H1 (cell line): ENCODE measurements around the gene SV2B. TPM values are rescaled to one million over a fixed set of nuclear protein-coding genes. Genes with fewer than 3 reads are reported as not detected.

Experiments used
- CTCF ChIA-PET: fragments of 300-600 bp; sonication (Branson Sonifier 250); formaldehyde crosslinking; loops from one replicate; lab custom pipeline; 2021; ENCODE audit not compliant: partially characterized antibody; lab: Charles Lee
- POLR2A ChIA-PET: fragments of 300-600 bp; sonication (Branson Sonifier 250); formaldehyde crosslinking; loops from one replicate; lab custom pipeline; 2021; ENCODE audit warnings: inconsistent platforms; ENCODE audit not compliant: partially characterized antibody; lab: Charles Lee
- DNase-seq, 2 experiments: peaks; one replicate each; pipeline versions ENCODE4 v3.0.0 to v3.0.0-alpha.2; 2010 to 2022; ENCODE audit warnings: low spot score in 2 of 2, low read depth in 1 of 2, mixed read lengths in 1 of 2
- FAIRE-seq: peaks from 2 replicates; lab custom pipeline; 2011; peaks lifted over from hg19 to GRCh38; lab: Jason Lieb, UNC
- H2AFZ ChIP-seq: 2 replicates; pipeline ENCODE4 v1.8.1; 2012; ENCODE audit warnings: low read length, inconsistent platforms
- H2AK5ac ChIP-seq: 2 replicates; pipeline ENCODE4 v1.6.1; 2013; ENCODE audit warnings: low read depth, low read length
- H2BK120ac ChIP-seq: replicated peaks from 2 replicates; pipeline ENCODE3; 2013; ENCODE audit warnings: low read depth, low read length, inconsistent platforms
- H2BK12ac ChIP-seq: 2 replicates; pipeline ENCODE4 v1.6.1; 2013; ENCODE audit warnings: low read depth, low read length
- H2BK15ac ChIP-seq: 2 replicates; pipeline ENCODE4 v1.6.1; 2013; ENCODE audit warnings: low read length
- H2BK20ac ChIP-seq: 2 replicates; pipeline ENCODE4 v1.6.1; 2013; ENCODE audit warnings: low read length
- H2BK5ac ChIP-seq: 2 replicates; pipeline ENCODE4 v1.6.1; 2013; ENCODE audit warnings: low read depth, low read length
- H3K14ac ChIP-seq: 2 replicates; pipeline ENCODE4 v1.6.1; 2013; ENCODE audit warnings: inconsistent platforms; ENCODE audit not compliant: insufficient read length
- H3K18ac ChIP-seq: 2 replicates; pipeline ENCODE4 v1.6.1; 2013; ENCODE audit warnings: low read length; ENCODE audit errors: extremely low read depth
- H3K23ac ChIP-seq: 2 replicates; pipeline ENCODE4 v1.6.1; 2013; ENCODE audit warnings: inconsistent platforms; ENCODE audit not compliant: insufficient read length
- H3K23me2 ChIP-seq: 2 replicates; pipeline ENCODE4 v1.6.1; 2013; ENCODE audit warnings: low read depth, low read length
- H3K27ac ChIP-seq: 2 replicates; pipeline ENCODE4 v1.6.1; 2011; ENCODE audit warnings: low read depth, low read length, inconsistent platforms
- H3K27me3 ChIP-seq, 4 experiments: replicated peaks in 1 of 4; 1 replicate in 1 of 4; 2 replicates in 3 of 4; pipeline versions ENCODE4 v1.6.1 to v1.8.1; 2011 to 2013; ENCODE audit warnings: low read length in 3 of 4, mild to moderate bottlenecking in 3 of 4, inconsistent platforms in 2 of 4, mixed read lengths in 2 of 4, moderate library complexity in 1 of 4; ENCODE audit not compliant: control insufficient read depth in 3 of 4, insufficient read depth in 3 of 4; ENCODE audit errors: extremely low read depth in 1 of 4
- H3K36me3 ChIP-seq, 4 experiments: 2 replicates each; pipeline versions ENCODE4 v1.6.1 to v1.8.1; 2011 to 2013; ENCODE audit warnings: mild to moderate bottlenecking in 4 of 4, low read length in 3 of 4, moderate library complexity in 2 of 4, control low read depth in 1 of 4, inconsistent platforms in 1 of 4; ENCODE audit not compliant: insufficient read depth in 4 of 4, control insufficient read depth in 2 of 4
- H3K4ac ChIP-seq: replicated peaks from 2 replicates; pipeline ENCODE3; 2013; ENCODE audit warnings: low read length, low read depth, mixed read lengths, inconsistent platforms; ENCODE audit not compliant: insufficient read length
- H3K4me1 ChIP-seq, 4 experiments: replicated peaks in 1 of 4; 1 replicate in 1 of 4; 2 replicates in 3 of 4; pipeline versions ENCODE4 v1.6.1 to v1.8.1; 2011 to 2013; ENCODE audit warnings: low read length in 3 of 4, inconsistent platforms in 2 of 4, mixed read lengths in 1 of 4; ENCODE audit not compliant: insufficient read depth in 4 of 4, control insufficient read depth in 3 of 4
- H3K4me2 ChIP-seq, 2 experiments: 2 replicates each; pipeline versions ENCODE4 v1.6.1 to v1.8.1; 2011 to 2013; ENCODE audit warnings: low read depth in 2 of 2, low read length in 2 of 2, control low read depth in 1 of 2, inconsistent platforms in 1 of 2, mild to moderate bottlenecking in 1 of 2; ENCODE audit not compliant: insufficient read depth in 1 of 2
- H3K4me3 ChIP-seq, 4 experiments: fragments of 200-600, 300-600 bp in 1 of 4; sonication (generic), shearing (Covaris generic), sonication (Bioruptor Twin) in 1 of 4; 2 replicates each; pipeline versions ENCODE4 v1.5.1 to v1.8.1; 2011 to 2016; ENCODE audit warnings: low read length in 4 of 4, low read depth in 3 of 4, control low read depth in 2 of 4, inconsistent platforms in 2 of 4, mild to moderate bottlenecking in 2 of 4, mixed read lengths in 1 of 4, moderate library complexity in 1 of 4; ENCODE audit not compliant: insufficient read depth in 2 of 4; ENCODE audit errors: extremely low read depth in 1 of 4
- H3K56ac ChIP-seq: replicated peaks from 2 replicates; pipeline ENCODE3; 2013; ENCODE audit warnings: low read depth, mild to moderate bottlenecking, mixed read lengths, low read length, inconsistent platforms; ENCODE audit not compliant: insufficient read length
- H3K79me1 ChIP-seq: 2 replicates; pipeline ENCODE4 v1.6.1; 2013; ENCODE audit warnings: low read depth, low read length, control low read depth
- H3K79me2 ChIP-seq, 2 experiments: 2 replicates each; pipeline versions ENCODE4 v1.6.1 to v1.8.1; 2012 to 2013; ENCODE audit warnings: low read length in 2 of 2, mild to moderate bottlenecking in 2 of 2, inconsistent platforms in 1 of 2; ENCODE audit not compliant: insufficient read depth in 2 of 2, control insufficient read depth in 1 of 2
- H3K9ac ChIP-seq, 4 experiments: replicated peaks in 1 of 4; 1 replicate in 1 of 4; 2 replicates in 3 of 4; pipeline versions ENCODE4 v1.6.1 to v1.8.1; 2011 to 2013; ENCODE audit warnings: low read depth in 3 of 4, low read length in 3 of 4, control low read depth in 2 of 4, mild to moderate bottlenecking in 2 of 4, moderate library complexity in 2 of 4, inconsistent platforms in 1 of 4; ENCODE audit errors: extremely low read depth in 1 of 4
- H3K9me3 ChIP-seq, 2 experiments: 2 replicates each; pipeline versions ENCODE4 v1.6.1 to v1.8.1; 2012 to 2013; ENCODE audit warnings: mild to moderate bottlenecking in 2 of 2, moderate library complexity in 2 of 2, control low read depth in 1 of 2, inconsistent platforms in 1 of 2, low read depth in 1 of 2, low read length in 1 of 2, mixed read lengths in 1 of 2; ENCODE audit not compliant: insufficient read depth in 2 of 2
- H4K20me1 ChIP-seq, 2 experiments: replicated peaks in 1 of 2; 2 replicates each; pipeline versions ENCODE3 to v1.8.1; 2011 to 2013; ENCODE audit warnings: inconsistent platforms in 2 of 2, low read length in 2 of 2, mild to moderate bottlenecking in 1 of 2; ENCODE audit not compliant: insufficient read depth in 2 of 2, control insufficient read depth in 1 of 2
- H4K5ac ChIP-seq: 2 replicates; pipeline ENCODE4 v1.6.1; 2013; ENCODE audit warnings: low read length, low read depth, mixed read lengths, inconsistent platforms; ENCODE audit not compliant: insufficient read length
- H4K8ac ChIP-seq: 2 replicates; pipeline ENCODE4 v1.8.0; 2013; ENCODE audit warnings: mild to moderate bottlenecking, moderate library complexity, low read length, inconsistent platforms; ENCODE audit not compliant: insufficient read depth; ENCODE audit errors: extremely low read depth
- H4K91ac ChIP-seq: replicated peaks from 2 replicates; pipeline ENCODE3; 2013; ENCODE audit warnings: low read length, mixed read lengths, inconsistent platforms; ENCODE audit not compliant: insufficient read length
- CHD2 ChIP-seq: IDR thresholded peaks from 2 replicates; pipeline ENCODE4 v1.6.1; 2012; ENCODE audit warnings: low read length, improper control_type of control experiment
- CTBP2 ChIP-seq: IDR thresholded peaks from 2 replicates; pipeline ENCODE4 v1.7.0; 2011; ENCODE audit warnings: borderline replicate concordance, mild to moderate bottlenecking, moderate library complexity, mixed read lengths, low read length; ENCODE audit not compliant: insufficient read depth, insufficient read length
- POLR2AphosphoS5 ChIP-seq: IDR thresholded peaks from 2 replicates; pipeline ENCODE4 v1.6.1; 2011; ENCODE audit warnings: low read depth, low read length
- RFX5 ChIP-seq: IDR thresholded peaks from 2 replicates; pipeline ENCODE4 v1.6.1; 2011; ENCODE audit warnings: low read depth, low read length, improper control_type of control experiment, borderline replicate concordance
- SUZ12 ChIP-seq: fragments of 200-600 bp; sonication (generic); IDR thresholded peaks from 2 replicates; pipeline ENCODE4 v1.6.1; 2012; ENCODE audit warnings: mild to moderate bottlenecking, inconsistent platforms, low read length, moderate library complexity, mixed read lengths
- TAF7 ChIP-seq: optimal IDR thresholded peaks from 2 replicates; pipeline ENCODE3; 2011; ENCODE audit warnings: low read depth, mild to moderate bottlenecking, inconsistent platforms, low read length, moderate library complexity, borderline replicate concordance
- ZNF274 ChIP-seq: IDR thresholded peaks from 2 replicates; pipeline ENCODE4 v1.7.0; 2012; ENCODE audit warnings: low read length, borderline replicate concordance; ENCODE audit errors: extremely low read depth
- WGBS, 2 experiments: shearing (Covaris generic) in 1 of 2; methylation state at CpG; one replicate each; pipeline versions ENCODE4 v1.1.6 to v1.1.7; 2013 to 2015; ENCODE audit warnings: low lambda C conversion rate in 2 of 2, mixed read lengths in 2 of 2, inconsistent platforms in 1 of 2, low coverage in 1 of 2, missing lambda C conversion rate in 1 of 2; ENCODE audit not compliant: insufficient replicate concordance in 2 of 2, insufficient coverage in 1 of 2, insufficient read length in 1 of 2; ENCODE audit errors: extremely low coverage in 1 of 2, missing lambda C conversion rate in 1 of 2; 5-methylcytosine and 5-hydroxymethylcytosine counted together
- polyA plus RNA-seq, 7 experiments: library from polyadenylated mRNA; depleted of rRNA in 3 of 7; stranded (reverse) in 5 of 7; unstranded in 2 of 7; fragments of >200 nt in 5 of 7; fragments of 200-250 nt in 2 of 7; gene quantifications; 1 replicate in 5 of 7; 2 replicates in 1 of 7; 4 replicates in 1 of 7; pipeline versions ENCODE4 v1.2.1 to v1.2.3, GENCODE V29; 2011 to 2013; ENCODE audit warnings: missing spikeins in 2 of 7, mixed read lengths in 2 of 7
- total RNA-seq: library from RNA; stranded (reverse); fragmentation: NEBNext Ultra II Directional; extraction: Animal tissue kit (Norgen Biotek cat#: 25700); gene quantifications from 2 replicates; pipeline ENCODE4 v1.2.1, GENCODE V29; 2021
- TF ChIP-seq, protein P1 (sequence below): IDR thresholded peaks from 2 replicates; pipeline ENCODE4 v1.6.1; 2012; ENCODE audit warnings: inconsistent platforms
- TF ChIP-seq, protein P2 (sequence below): IDR thresholded peaks from 2 replicates; pipeline ENCODE4 v1.6.1; 2012; ENCODE audit warnings: low read length, inconsistent platforms
- TF ChIP-seq, protein P3 (sequence below): IDR thresholded peaks from 2 replicates; pipeline ENCODE4 v1.6.1; 2011; ENCODE audit warnings: low read length, improper control_type of control experiment

SV2B gene
- total and polyA plus RNA-seq, 2 of the 8 experiments (the other 6 are each of a cell fraction or from before 2014, with no cell fraction given) = 0.09 to 0.20 TPM

DNA sequence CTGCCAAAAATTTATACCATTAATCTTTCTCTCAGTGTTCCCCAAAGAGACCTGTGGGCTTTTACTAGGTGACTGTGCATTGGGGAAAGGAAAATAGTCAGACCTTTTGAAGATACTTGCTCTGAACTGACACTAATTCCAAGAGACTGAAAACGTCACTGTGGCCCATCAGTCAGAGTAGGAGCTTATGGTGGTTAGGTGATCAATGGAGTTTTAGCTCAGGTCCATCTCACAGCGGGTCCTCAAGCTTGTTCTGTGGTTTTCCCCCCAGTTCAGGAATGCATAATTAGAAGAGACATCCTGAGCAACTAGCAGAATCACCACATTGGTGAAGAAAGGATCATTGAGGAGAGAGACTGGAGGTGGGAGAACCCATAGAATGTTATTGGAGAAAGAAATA is 134.7 kb downstream of the SV2B start:
- Histone ChIP-seq H2BK20ac (no peak overlapping the region), H3K4me3 (no peak overlapping the region), H3K9ac (no peak overlapping the region), H3K56ac (no peak overlapping the region), H3K36me3 (no peaks in the 10 kb centered on the region), H2AFZ (no peak overlapping the region), H3K9me3 (no peaks in the 10 kb centered on the region), H3K79me2 (no peaks in the 10 kb centered on the region), H2BK5ac (no peak overlapping the region), H3K27ac (no peak overlapping the region), H3K4me1 (no peaks in the 10 kb centered on the region), H3K23ac (no peak overlapping the region), H3K79me1 (no peaks in the 10 kb centered on the region), H4K20me1 (no peaks in the 10 kb centered on the region), H2BK12ac (no peak overlapping the region), H2BK15ac (no peak overlapping the region), H4K8ac (no peak overlapping the region), H2BK120ac (no peak overlapping the region), H2AK5ac (no peak overlapping the region), H3K14ac (no peak overlapping the region), H3K27me3 (no peaks in the 10 kb centered on the region), H3K18ac (no peak overlapping the region), H3K4me2 (no peak overlapping the region), H4K91ac (no peak overlapping the region), H3K23me2 (no peaks in the 10 kb centered on the region), H3K4ac (no peak overlapping the region), H4K5ac (no peak overlapping the region)
- DNase-seq (no peak), FAIRE-seq (no peak)
- ChIA-PET CTCF (interaction anchor here (0.9 to 6.4 kb wide), 13 partner anchors 8 to 280 kb away, joined by 3 to 43 read pairs (median 4); partner anchors contain the start of gene RCCD1), POLR2A (no interaction called here)
- WGBS, 2 experiments = 87% methylated on average over 2 of the region's 2 CpGs; no CpG with 5 or more reads in 1 of the 2 experiments
- TF ChIP-seq CTBP2 = no peak
- TF ChIP-seq POLR2AphosphoS5 = no peak
- TF ChIP-seq SUZ12 = no peak
- TF ChIP-seq, protein P1, sequence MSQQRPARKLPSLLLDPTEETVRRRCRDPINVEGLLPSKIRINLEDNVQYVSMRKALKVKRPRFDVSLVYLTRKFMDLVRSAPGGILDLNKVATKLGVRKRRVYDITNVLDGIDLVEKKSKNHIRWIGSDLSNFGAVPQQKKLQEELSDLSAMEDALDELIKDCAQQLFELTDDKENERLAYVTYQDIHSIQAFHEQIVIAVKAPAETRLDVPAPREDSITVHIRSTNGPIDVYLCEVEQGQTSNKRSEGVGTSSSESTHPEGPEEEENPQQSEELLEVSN = no peak
- TF ChIP-seq, protein P2, sequence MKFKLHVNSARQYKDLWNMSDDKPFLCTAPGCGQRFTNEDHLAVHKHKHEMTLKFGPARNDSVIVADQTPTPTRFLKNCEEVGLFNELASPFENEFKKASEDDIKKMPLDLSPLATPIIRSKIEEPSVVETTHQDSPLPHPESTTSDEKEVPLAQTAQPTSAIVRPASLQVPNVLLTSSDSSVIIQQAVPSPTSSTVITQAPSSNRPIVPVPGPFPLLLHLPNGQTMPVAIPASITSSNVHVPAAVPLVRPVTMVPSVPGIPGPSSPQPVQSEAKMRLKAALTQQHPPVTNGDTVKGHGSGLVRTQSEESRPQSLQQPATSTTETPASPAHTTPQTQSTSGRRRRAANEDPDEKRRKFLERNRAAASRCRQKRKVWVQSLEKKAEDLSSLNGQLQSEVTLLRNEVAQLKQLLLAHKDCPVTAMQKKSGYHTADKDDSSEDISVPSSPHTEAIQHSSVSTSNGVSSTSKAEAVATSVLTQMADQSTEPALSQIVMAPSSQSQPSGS = no peak
- no peak for TF ChIP-seq ZNF274
- TF ChIP-seq, protein P3, sequence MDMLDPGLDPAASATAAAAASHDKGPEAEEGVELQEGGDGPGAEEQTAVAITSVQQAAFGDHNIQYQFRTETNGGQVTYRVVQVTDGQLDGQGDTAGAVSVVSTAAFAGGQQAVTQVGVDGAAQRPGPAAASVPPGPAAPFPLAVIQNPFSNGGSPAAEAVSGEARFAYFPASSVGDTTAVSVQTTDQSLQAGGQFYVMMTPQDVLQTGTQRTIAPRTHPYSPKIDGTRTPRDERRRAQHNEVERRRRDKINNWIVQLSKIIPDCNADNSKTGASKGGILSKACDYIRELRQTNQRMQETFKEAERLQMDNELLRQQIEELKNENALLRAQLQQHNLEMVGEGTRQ = no peak
- TF ChIP-seq TAF7 = no peak
- TF ChIP-seq RFX5 = no peak
- no peak for TF ChIP-seq CHD2
